H9 (cell line): Measurements from ENCODE around the gene RCAN2. TPM values are rescaled to one million over a fixed set of nuclear protein-coding genes. Genes with fewer than 3 reads are reported as not detected.

ENCODE experiments used
- DNase-seq: peaks from one replicate; pipeline ENCODE4 v3.0.0-alpha.2; 2017
- H2AFZ ChIP-seq: one replicate; pipeline ENCODE4 v1.6.1; 2013; ENCODE audit warnings: mild to moderate bottlenecking, low read length, control low read depth, moderate library complexity
- H2AK5ac ChIP-seq: 2 replicates; pipeline ENCODE4 v1.6.1; 2013; ENCODE audit warnings: low read length, control low read depth, mixed read lengths; ENCODE audit not compliant: insufficient read length
- H2BK120ac ChIP-seq: one replicate; pipeline ENCODE4 v1.6.1; 2013; ENCODE audit warnings: low read depth, mild to moderate bottlenecking, low read length, control low read depth, inconsistent platforms; ENCODE audit not compliant: poor library complexity, severe bottlenecking
- H2BK12ac ChIP-seq: 2 replicates; pipeline ENCODE4 v1.6.1; 2013; ENCODE audit warnings: low read length, control low read depth, mixed read lengths, low read depth; ENCODE audit not compliant: insufficient read length
- H2BK15ac ChIP-seq: 2 replicates; pipeline ENCODE4 v1.6.1; 2013; ENCODE audit warnings: low read depth, low read length, control low read depth
- H2BK20ac ChIP-seq: one replicate; pipeline ENCODE4 v1.6.1; 2013; ENCODE audit warnings: low read depth, mild to moderate bottlenecking, low read length, control low read depth, inconsistent platforms; ENCODE audit not compliant: poor library complexity, severe bottlenecking
- H2BK5ac ChIP-seq: 2 replicates; pipeline ENCODE4 v1.6.1; 2013; ENCODE audit warnings: low read length, control low read depth, mixed read lengths; ENCODE audit not compliant: insufficient read length
- H3K14ac ChIP-seq: 2 replicates; pipeline ENCODE4 v1.6.1; 2013; ENCODE audit warnings: low read length, control low read depth; ENCODE audit not compliant: insufficient read depth
- H3K18ac ChIP-seq: 2 replicates; pipeline ENCODE4 v1.6.1; 2013; ENCODE audit warnings: low read depth, mild to moderate bottlenecking, mixed read lengths, low read length, control low read depth; ENCODE audit not compliant: insufficient read length
- H3K23ac ChIP-seq: 2 replicates; pipeline ENCODE4 v1.6.1; 2013; ENCODE audit warnings: low read length, control low read depth, mixed read lengths, low read depth; ENCODE audit not compliant: insufficient read length
- H3K23me2 ChIP-seq: 2 replicates; pipeline ENCODE4 v1.6.1; 2013; ENCODE audit warnings: low read depth, mild to moderate bottlenecking, mixed read lengths, low read length, control low read depth; ENCODE audit not compliant: insufficient read length, poor library complexity, severe bottlenecking
- H3K27ac ChIP-seq: 2 replicates; pipeline ENCODE4 v1.5.1; 2013; ENCODE audit warnings: low read length, control low read depth, mixed read lengths, low read depth; ENCODE audit not compliant: insufficient read length
- H3K27me3 ChIP-seq: 2 replicates; pipeline ENCODE4 v1.6.1; 2013; ENCODE audit warnings: low read length, control low read depth, inconsistent platforms; ENCODE audit not compliant: insufficient read depth
- H3K4ac ChIP-seq: 2 replicates; pipeline ENCODE4 v1.6.1; 2013; ENCODE audit warnings: low read depth, mild to moderate bottlenecking, control low read depth, inconsistent platforms, low read length, moderate library complexity
- H3K4me1 ChIP-seq: 2 replicates; pipeline ENCODE4 v1.6.1; 2013; ENCODE audit warnings: low read length, control low read depth, inconsistent platforms; ENCODE audit not compliant: insufficient read depth
- H3K4me2 ChIP-seq: 2 replicates; pipeline ENCODE4 v1.6.1; 2013; ENCODE audit warnings: low read length, control low read depth, mixed read lengths; ENCODE audit not compliant: insufficient read length, insufficient read depth
- H3K56ac ChIP-seq: 2 replicates; pipeline ENCODE4 v1.6.1; 2013; ENCODE audit warnings: low read depth, mild to moderate bottlenecking, mixed read lengths, low read length, control low read depth; ENCODE audit not compliant: insufficient read length
- H3K79me1 ChIP-seq: 2 replicates; pipeline ENCODE4 v1.6.1; 2013; ENCODE audit warnings: low read depth, mild to moderate bottlenecking, moderate library complexity, low read length, control low read depth, inconsistent platforms; ENCODE audit not compliant: insufficient read depth, poor library complexity, severe bottlenecking
- H3K79me2 ChIP-seq: 2 replicates; pipeline ENCODE4 v1.6.1; 2013; ENCODE audit warnings: low read length, control low read depth, inconsistent platforms; ENCODE audit not compliant: insufficient read depth
- H3K9ac ChIP-seq: 2 replicates; pipeline ENCODE4 v1.6.1; 2013; ENCODE audit warnings: low read length, control low read depth, mixed read lengths; ENCODE audit not compliant: insufficient read length; ENCODE audit errors: extremely low read depth
- H3K9me3 ChIP-seq: one replicate; pipeline ENCODE4 v1.6.1; 2013; ENCODE audit warnings: low read depth, low read length, inconsistent platforms; ENCODE audit not compliant: control insufficient read depth
- H3T11ph ChIP-seq: one replicate; pipeline ENCODE4 v1.6.1; 2013; ENCODE audit warnings: mild to moderate bottlenecking, low read length, control low read depth, inconsistent platforms
- H4K20me1 ChIP-seq: one replicate; pipeline ENCODE4 v1.6.1; 2013; ENCODE audit not compliant: control insufficient read depth, insufficient read length, insufficient read depth
- H4K5ac ChIP-seq: 2 replicates; pipeline ENCODE4 v1.6.1; 2013; ENCODE audit warnings: low read depth, mild to moderate bottlenecking, mixed read lengths, low read length, control low read depth; ENCODE audit not compliant: insufficient read length
- H4K8ac ChIP-seq: replicated peaks from 2 replicates; pipeline ENCODE4 v1.6.1; 2013; ENCODE audit warnings: low read length, control low read depth, mixed read lengths, low read depth; ENCODE audit not compliant: insufficient read length
- H4K91ac ChIP-seq: 2 replicates; pipeline ENCODE4 v1.6.1; 2013; ENCODE audit warnings: low read depth, mild to moderate bottlenecking, moderate library complexity, mixed read lengths, low read length, control low read depth; ENCODE audit not compliant: insufficient read length
- H3K27ac Mint-ChIP-seq, 3 experiments: 2 replicates in 2 of 3; 3 replicates in 1 of 3; pipeline ENCODE4 v1.8.0; 2020 to 2021; ENCODE audit warnings: mixed read lengths in 3 of 3, mild to moderate bottlenecking in 1 of 3, moderate library complexity in 1 of 3
- H3K27me3 Mint-ChIP-seq: 2 replicates; pipeline ENCODE4 v1.8.0; 2021; ENCODE audit warnings: low read depth, mild to moderate bottlenecking, moderate library complexity, mixed read lengths
- H3K36me3 Mint-ChIP-seq, 3 experiments: 2 replicates in 2 of 3; 3 replicates in 1 of 3; pipeline ENCODE4 v1.8.0; 2020 to 2021; ENCODE audit warnings: low read depth in 3 of 3, mixed read lengths in 3 of 3; ENCODE audit not compliant: insufficient read depth in 1 of 3
- H3K4me1 Mint-ChIP-seq, 2 experiments: 2 replicates each; pipeline ENCODE4 v1.8.0; 2020; ENCODE audit warnings: mixed read lengths in 2 of 2
- H3K4me3 Mint-ChIP-seq, 2 experiments: 2 replicates in 1 of 2; 3 replicates in 1 of 2; pipeline ENCODE4 v1.8.0; 2020 to 2021; ENCODE audit warnings: mild to moderate bottlenecking in 2 of 2, mixed read lengths in 2 of 2, moderate library complexity in 1 of 2
- H3K9me3 Mint-ChIP-seq, 2 experiments: 2 replicates in 1 of 2; 3 replicates in 1 of 2; pipeline ENCODE4 v1.8.0; 2020; ENCODE audit warnings: mild to moderate bottlenecking in 2 of 2, mixed read lengths in 2 of 2, moderate library complexity in 1 of 2
- total RNA-seq: library from RNA; stranded (reverse); gene quantifications from 2 replicates; pipeline ENCODE4 v1.2.1, GENCODE V29; 2021
- TF ChIP-seq, protein P1 (sequence below): fragments of 200-600 bp; sonication (generic); conservative IDR thresholded peaks from 3 replicates; pipeline ENCODE4 v1.8.0; 2021; ENCODE audit warnings: antibody characterized with exemption, mild to moderate bottlenecking

RCAN2 gene
- total RNA-seq, 1 experiment from 2014 or later = 3.0 TPM

DNA sequence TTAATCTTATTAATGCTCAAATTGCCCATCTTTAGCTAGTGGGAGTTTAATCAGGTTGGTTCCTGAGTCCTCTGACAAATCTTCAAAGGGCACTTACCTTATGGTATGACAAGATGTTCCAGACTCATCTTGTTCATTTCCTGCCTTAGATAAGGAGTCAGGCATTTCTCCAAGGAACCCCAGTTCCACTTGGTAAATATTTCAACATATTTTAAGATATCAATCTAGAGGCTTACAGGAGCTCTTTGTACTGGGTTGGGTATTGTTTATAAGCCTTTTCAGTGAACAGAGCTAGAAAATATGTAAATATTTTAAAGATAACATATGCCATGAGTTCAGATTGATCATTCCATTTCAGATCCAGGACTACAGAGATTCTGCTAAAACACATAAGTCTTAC lies 159.8 kb downstream of the RCAN2 start:
- Mint-ChIP-seq H3K27me3 (no peaks in the 10 kb centered on the region), H3K36me3 (no peaks in the 10 kb centered on the region), H3K27ac (no peak overlapping the region), H3K9me3 (no peaks in the 10 kb centered on the region), H3K4me3 (no peak overlapping the region), H3K4me1 (no peaks in the 10 kb centered on the region)
- H3K9me3 ChIP-seq = no peaks in the 10 kb centered on the region
- H3K79me2 ChIP-seq = no peaks in the 10 kb centered on the region
- DNase-seq = no peak
- no peak overlapping the region for H3K4me2 ChIP-seq
- no peak overlapping the region for H2BK20ac ChIP-seq
- H4K91ac ChIP-seq = no peak overlapping the region
- no peak overlapping the region for H2BK12ac ChIP-seq
- H3K27ac ChIP-seq = no peak overlapping the region
- TF ChIP-seq, protein P1, sequence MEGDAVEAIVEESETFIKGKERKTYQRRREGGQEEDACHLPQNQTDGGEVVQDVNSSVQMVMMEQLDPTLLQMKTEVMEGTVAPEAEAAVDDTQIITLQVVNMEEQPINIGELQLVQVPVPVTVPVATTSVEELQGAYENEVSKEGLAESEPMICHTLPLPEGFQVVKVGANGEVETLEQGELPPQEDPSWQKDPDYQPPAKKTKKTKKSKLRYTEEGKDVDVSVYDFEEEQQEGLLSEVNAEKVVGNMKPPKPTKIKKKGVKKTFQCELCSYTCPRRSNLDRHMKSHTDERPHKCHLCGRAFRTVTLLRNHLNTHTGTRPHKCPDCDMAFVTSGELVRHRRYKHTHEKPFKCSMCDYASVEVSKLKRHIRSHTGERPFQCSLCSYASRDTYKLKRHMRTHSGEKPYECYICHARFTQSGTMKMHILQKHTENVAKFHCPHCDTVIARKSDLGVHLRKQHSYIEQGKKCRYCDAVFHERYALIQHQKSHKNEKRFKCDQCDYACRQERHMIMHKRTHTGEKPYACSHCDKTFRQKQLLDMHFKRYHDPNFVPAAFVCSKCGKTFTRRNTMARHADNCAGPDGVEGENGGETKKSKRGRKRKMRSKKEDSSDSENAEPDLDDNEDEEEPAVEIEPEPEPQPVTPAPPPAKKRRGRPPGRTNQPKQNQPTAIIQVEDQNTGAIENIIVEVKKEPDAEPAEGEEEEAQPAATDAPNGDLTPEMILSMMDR = no peak
- H3K4ac ChIP-seq = no peak overlapping the region
- no peak overlapping the region for H2BK5ac ChIP-seq
- no peaks in the 10 kb centered on the region for H3K23me2 ChIP-seq
- H2BK15ac ChIP-seq = no peak overlapping the region
- H4K8ac ChIP-seq = no peak overlapping the region
- no peaks in the 10 kb centered on the region for H3K4me1 ChIP-seq
- no peak overlapping the region for H3K9ac ChIP-seq
- no peaks in the 10 kb centered on the region for H4K20me1 ChIP-seq
- H2AFZ ChIP-seq = no peak overlapping the region
- no peaks in the 10 kb centered on the region for H3K27me3 ChIP-seq
- H4K5ac ChIP-seq = no peak overlapping the region
- no peak overlapping the region for H3K56ac ChIP-seq
- H3K79me1 ChIP-seq = no peaks in the 10 kb centered on the region
- H3T11ph ChIP-seq = no peak overlapping the region
- H3K23ac ChIP-seq = no peak overlapping the region
- H3K18ac ChIP-seq = no peak overlapping the region
- H3K14ac ChIP-seq = no peak overlapping the region
- H2AK5ac ChIP-seq = no peak overlapping the region
- no peak overlapping the region for H2BK120ac ChIP-seq
